Measurements from ENCODE around the gene NDUFS8.

DNA sequence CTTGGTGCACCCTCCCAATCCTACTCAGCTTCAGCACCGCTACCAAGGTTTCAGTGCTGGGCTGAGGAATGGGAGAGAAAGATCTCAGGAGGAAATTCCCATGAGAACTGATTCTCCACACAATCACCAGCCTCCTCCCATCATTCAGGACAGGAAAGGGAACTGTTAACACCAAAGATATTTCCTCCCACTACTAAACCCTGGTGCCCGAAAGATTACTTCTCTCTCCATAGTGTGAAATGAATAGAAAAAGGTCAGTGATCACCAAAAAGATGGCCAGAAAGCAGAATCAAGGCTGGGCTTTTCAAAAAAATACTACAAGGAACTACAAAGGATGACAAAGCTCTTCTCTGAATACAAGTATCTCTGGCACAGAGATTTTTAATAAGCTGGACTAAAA is 34.4 kb downstream of the NDUFS8 start:
- TF ChIP-seq POLR2AphosphoS5 (IDR thresholded peaks at IDR 0.05; ENCODE audit: low read depth, low read length): no peak
- no peak for TF ChIP-seq TAF1 (IDR thresholded peaks at IDR 0.05; ENCODE audit: low read depth, low read length)
- no peak for TF ChIP-seq POLR2A (IDR thresholded peaks at IDR 0.05; ENCODE audit: low read depth, low read length)
- no peak for TF ChIP-seq SPI1 (IDR thresholded peaks at IDR 0.05; ENCODE audit: low read depth, low read length)
